Activated CD8-positive, alpha-beta memory T cell treated with anti-CD3 and anti-CD28 coated beads for 36 hours (primary cell): ENCODE data around the gene MADD. TPM values are rescaled to one million over a fixed set of nuclear protein-coding genes. Genes with fewer than 3 reads are reported as not detected.

Experiments
- CTCF ChIA-PET: fragments of 350-600 bp; sonication (Branson Sonifier 250); formaldehyde crosslinking; loops from one replicate; lab custom pipeline; 2021; ENCODE audit warnings: antibody characterized with exemption; lab: Charles Lee
- POLR2A ChIA-PET: fragments of 350-600 bp; sonication (Branson Sonifier 250); formaldehyde crosslinking; loops from one replicate; lab custom pipeline; 2021; ENCODE audit warnings: antibody characterized with exemption; lab: Charles Lee
- total RNA-seq, 2 experiments: library from RNA; stranded (reverse); gene quantifications; one replicate each; pipeline ENCODE4 v1.2.3, GENCODE V29; 2021

MADD gene
- total RNA-seq, 2 experiments from 2014 or later: 56.1 to 58.1 TPM

- ChIA-PET CTCF (no interaction called here), POLR2A (no interaction called here)
These were observed 108.9 kb downstream of the MADD start for GRCh38 chr11:47378836-47379170.

- POLR2A ChIA-PET: no interaction called here
These were observed 109.4 kb downstream of the MADD start for GRCh38 chr11:47379317-47379716.

More at GRCh38 chr11:47379317-47379716, 109.4 kb downstream of the MADD start:
- CTCF ChIA-PET: no interaction called here

Other genes with a start within 250 kb of the MADD start
- gene ARFGAP2, start 93.3 kb upstream of the MADD start, total RNA-seq: 10 to 100 TPM; 88.7 to 93.5 TPM
- 1 to 10 TPM; 7.9 to 9.9 TPM for gene PACSIN3, start 83.7 kb upstream of the MADD start, total RNA-seq
- gene DDB2, start 55.2 kb upstream of the MADD start, total RNA-seq: 100 to 1,000 TPM; 138 to 144 TPM
- gene ACP2, start 21.3 kb upstream of the MADD start, total RNA-seq: 10 to 100 TPM; 19.3 to 21.5 TPM
- 10 to 100 TPM; 10.1 to 11.2 TPM for gene NR1H3, start 12.1 kb upstream of the MADD start, total RNA-seq
- gene MYBPC3, start 82.6 kb downstream of the MADD start, total RNA-seq: not detected
- not detected for gene SPI1, start 108.4 kb downstream of the MADD start, total RNA-seq
- gene SLC39A13, start 138.5 kb downstream of the MADD start, total RNA-seq: 10 to 100 TPM; 17.3 to 19.2 TPM
- 100 to 1,000 TPM; 188 to 202 TPM for gene PSMC3, start 156.3 kb downstream of the MADD start, total RNA-seq
- under 1 TPM in 1 of 2 experiments, not detected in 1; 0.27 TPM for gene RAPSN, start 179.0 kb downstream of the MADD start, total RNA-seq